Smooth muscle cell of the brain vasculature (primary cell): ENCODE measurements around the gene CNNM2.
"Not testable (repeated sequence)": the region's sequence is repeated elsewhere in the genome, so short reads cannot be mapped to it uniquely, and the experiment has no call there.

Source experiments
- DNase-seq: peaks from one replicate; pipeline ENCODE4 v3.0.0-alpha.2; 2012; ENCODE audit warnings: low read depth, low spot score

Gene CNNM2

GRCh38 chr10:103040418-103040817 lies 122.3 kb downstream of the CNNM2 start:
- DNase-seq, result no peak

- no peak for DNase-seq
Measured at GRCh38 chr10:103041391-103041790, 123.3 kb downstream of the CNNM2 start.

- no peak for DNase-seq
Measured at GRCh38 chr10:103042129-103042528, 124.0 kb downstream of the CNNM2 start.

GRCh38 chr10:103042908-103043307 lies 124.8 kb downstream of the CNNM2 start:
- DNase-seq, result no peak

- no peak for DNase-seq
Measured at GRCh38 chr10:103044942-103045489, 126.9 kb downstream of the CNNM2 start.

- DNase-seq, result no peak
Measured at GRCh38 chr10:103045961-103046360, 127.9 kb downstream of the CNNM2 start.

- no peak for DNase-seq
Measured at GRCh38 chr10:103047381-103047780, 129.3 kb downstream of the CNNM2 start.

- no peak for DNase-seq
Measured at GRCh38 chr10:103049237-103049636, 131.1 kb downstream of the CNNM2 start.

- DNase-seq, result peak; percentile 36
Measured at GRCh38 chr10:103053659-103054581, 135.8 kb downstream of the CNNM2 start.

- DNase-seq, result no peak
Measured at GRCh38 chr10:103054621-103055020, 136.5 kb downstream of the CNNM2 start.

GRCh38 chr10:103055105-103055504 lies 137.0 kb downstream of the CNNM2 start:
- DNase-seq, result no peak

GRCh38 chr10:103058034-103058433 lies 139.9 kb downstream of the CNNM2 start:
- DNase-seq, result no peak

GRCh38 chr10:103060575-103060974 lies 142.5 kb downstream of the CNNM2 start:
- no peak for DNase-seq

- no peak for DNase-seq
Measured at GRCh38 chr10:103062854-103063590, 144.9 kb downstream of the CNNM2 start.

- DNase-seq, result no peak
Measured at GRCh38 chr10:103064956-103065355, 146.9 kb downstream of the CNNM2 start.

- DNase-seq, result no peak
Measured at GRCh38 chr10:103066141-103067098, 148.3 kb downstream of the CNNM2 start.

- not testable (repeated sequence) for DNase-seq
Measured at GRCh38 chr10:103067099-103067477, 149.0 kb downstream of the CNNM2 start.

- no peak for DNase-seq
Measured at GRCh38 chr10:103067484-103067883, 149.4 kb downstream of the CNNM2 start.

GRCh38 chr10:103067956-103068355 lies 149.9 kb downstream of the CNNM2 start:
- DNase-seq, result no peak

- DNase-seq, result peak; percentile 17
Measured at GRCh38 chr10:103069453-103070331, 151.6 kb downstream of the CNNM2 start.
